Trophoblast cell (in vitro differentiated cells and primary cell): Measurements from ENCODE around the gene ZNF423.

Experiments used
- DNase-seq, 2 donors: peaks; one replicate each; pipeline ENCODE4 v3.0.0-alpha.2; 2016
- H2AFZ ChIP-seq: 2 replicates; pipeline ENCODE4 v1.6.1; 2013; ENCODE audit warnings: low read length, moderate library complexity, mild to moderate bottlenecking; ENCODE audit not compliant: insufficient read depth, poor library complexity
- H2AK5ac ChIP-seq: 2 replicates; pipeline ENCODE4 v1.6.1; 2013; ENCODE audit warnings: mild to moderate bottlenecking, low read length
- H2BK120ac ChIP-seq: 2 replicates; pipeline ENCODE4 v1.6.1; 2013; ENCODE audit warnings: low read length, mild to moderate bottlenecking, moderate library complexity; ENCODE audit not compliant: insufficient read depth, poor library complexity
- H2BK12ac ChIP-seq: 2 replicates; pipeline ENCODE4 v1.6.1; 2013; ENCODE audit warnings: mild to moderate bottlenecking, low read length, moderate library complexity
- H2BK5ac ChIP-seq: 2 replicates; pipeline ENCODE4 v1.6.1; 2013; ENCODE audit warnings: low read length, low read depth, moderate library complexity, mild to moderate bottlenecking; ENCODE audit not compliant: poor library complexity
- H3K14ac ChIP-seq: 2 replicates; pipeline ENCODE4 v1.6.1; 2013; ENCODE audit warnings: mild to moderate bottlenecking, low read length
- H3K18ac ChIP-seq: 2 replicates; pipeline ENCODE4 v1.6.1; 2013; ENCODE audit warnings: mild to moderate bottlenecking, low read length
- H3K23ac ChIP-seq: 2 replicates; pipeline ENCODE4 v1.6.1; 2013; ENCODE audit warnings: low read length
- H3K27ac ChIP-seq: 2 replicates; pipeline ENCODE4 v1.5.1; 2013; ENCODE audit warnings: low read depth, mild to moderate bottlenecking, inconsistent platforms, low read length, moderate library complexity
- H3K27me3 ChIP-seq: 2 replicates; pipeline ENCODE4 v1.6.1; 2013; ENCODE audit warnings: inconsistent platforms, mild to moderate bottlenecking, low read length, moderate library complexity; ENCODE audit not compliant: insufficient read depth
- H3K36me3 ChIP-seq, 2 experiments: 1 replicate in 1 of 2; 2 replicates in 1 of 2; pipeline ENCODE4 v1.6.1; 2013; ENCODE audit warnings: low read length in 2 of 2, mild to moderate bottlenecking in 2 of 2, moderate library complexity in 1 of 2; ENCODE audit not compliant: insufficient read depth in 2 of 2, control insufficient read depth in 1 of 2
- H3K4ac ChIP-seq: 2 replicates; pipeline ENCODE4 v1.6.1; 2013; ENCODE audit warnings: low read depth, mild to moderate bottlenecking, low read length, moderate library complexity
- H3K4me1 ChIP-seq, 2 experiments: 1 replicate in 1 of 2; 2 replicates in 1 of 2; pipeline ENCODE4 v1.6.1; 2013; ENCODE audit warnings: low read length in 2 of 2, mild to moderate bottlenecking in 2 of 2, moderate library complexity in 1 of 2; ENCODE audit not compliant: insufficient read depth in 2 of 2, control insufficient read depth in 1 of 2
- H3K4me2 ChIP-seq: 2 replicates; pipeline ENCODE4 v1.6.1; 2013; ENCODE audit warnings: inconsistent platforms, mild to moderate bottlenecking, low read length, moderate library complexity
- H3K4me3 ChIP-seq: 2 replicates; pipeline ENCODE4 v1.5.1; 2013; ENCODE audit warnings: mild to moderate bottlenecking, low read depth, low read length, inconsistent platforms
- H3K79me1 ChIP-seq: one replicate; pipeline ENCODE4 v1.6.1; 2013; ENCODE audit warnings: low read length
- H3K79me2 ChIP-seq: 2 replicates; pipeline ENCODE4 v1.6.1; 2013; ENCODE audit warnings: low read length, mild to moderate bottlenecking; ENCODE audit not compliant: control insufficient read depth, insufficient read depth, poor library complexity
- H3K9ac ChIP-seq: 2 replicates; pipeline ENCODE4 v1.6.1; 2013; ENCODE audit warnings: mild to moderate bottlenecking, low read length
- H3K9me3 ChIP-seq: 2 replicates; pipeline ENCODE4 v1.6.1; 2013; ENCODE audit warnings: low read depth, mild to moderate bottlenecking, control low read depth, inconsistent platforms, low read length; ENCODE audit not compliant: insufficient read depth
- H4K12ac ChIP-seq: 2 replicates; pipeline ENCODE4 v1.6.1; 2013; ENCODE audit warnings: low read depth, mild to moderate bottlenecking, low read length, moderate library complexity
- H4K8ac ChIP-seq: 2 replicates; pipeline ENCODE4 v1.6.1; 2013; ENCODE audit warnings: low read depth, mild to moderate bottlenecking, low read length, moderate library complexity
- H4K91ac ChIP-seq: one replicate; pipeline ENCODE4 v1.6.1; 2013; ENCODE audit warnings: low read depth, mild to moderate bottlenecking, low read length, moderate library complexity
- WGBS: extraction: QIAGEN DNeasy Blood & Tissue Kit; methylation state at CpG from one replicate; pipeline ENCODE4 v1.1.7; 2013; ENCODE audit warnings: missing lambda C conversion rate; ENCODE audit not compliant: insufficient read length, insufficient coverage; ENCODE audit errors: extremely low coverage; 5-methylcytosine and 5-hydroxymethylcytosine counted together

The ZNF423 gene

GRCh38 chr16:49742428-49743202 is 113.3 kb downstream of the ZNF423 start:
- H3K36me3 ChIP-seq, result no peaks in the 10 kb centered on the region

GRCh38 chr16:49740256-49740655 is 115.7 kb downstream of the ZNF423 start:
- Histone ChIP-seq H3K4me3 (no peak overlapping the region), H3K4ac (no peak overlapping the region), H4K8ac (no peak overlapping the region), H3K36me3 (no peaks in the 10 kb centered on the region), H3K14ac (no peak overlapping the region), H3K23ac (no peak overlapping the region), H2AK5ac (no peak overlapping the region), H3K79me1 (no peaks in the 10 kb centered on the region), H3K4me1 (peaks cover 0 to 2% of the 10 kb centered on the region in 2 experiments), H4K12ac (no peak overlapping the region), H4K91ac (no peak overlapping the region), H2BK5ac (no peak overlapping the region), H2BK12ac (no peak overlapping the region), H3K27me3 (no peaks in the 10 kb centered on the region), H3K27ac (no peak overlapping the region), H3K9me3 (no peaks in the 10 kb centered on the region), H3K9ac (no peak overlapping the region), H3K79me2 (no peaks in the 10 kb centered on the region), H2AFZ (no peak overlapping the region), H3K18ac (no peak overlapping the region), H3K4me2 (no peak overlapping the region), H2BK120ac (no peak overlapping the region)
- WGBS, result no CpG with 5 or more reads among the region's 7 CpGs
- no peak for DNase-seq

More at GRCh38 chr16:49742428-49743202, 113.3 kb downstream of the ZNF423 start:
- Histone ChIP-seq H2AK5ac (no peak overlapping the region), H3K79me2 (no peaks in the 10 kb centered on the region), H3K4me1 (peaks cover 0 to 2% of the 10 kb centered on the region in 2 experiments), H2AFZ (no peak overlapping the region), H3K79me1 (no peaks in the 10 kb centered on the region), H3K27me3 (no peaks in the 10 kb centered on the region), H3K9ac (no peak overlapping the region), H4K91ac (no peak overlapping the region), H3K9me3 (no peaks in the 10 kb centered on the region), H3K4me3 (no peak overlapping the region), H2BK12ac (no peak overlapping the region), H3K18ac (no peak overlapping the region), H2BK5ac (no peak overlapping the region), H3K4me2 (no peak overlapping the region), H3K27ac (no peak overlapping the region), H3K23ac (no peak overlapping the region), H4K8ac (no peak overlapping the region), H3K14ac (no peak overlapping the region), H3K4ac (no peak overlapping the region), H4K12ac (no peak overlapping the region), H2BK120ac (no peak overlapping the region)
- no peak for DNase-seq
- no CpG with 5 or more reads among the region's 19 CpGs for WGBS

- no peaks in the 10 kb centered on the region for H3K36me3 ChIP-seq
- H3K14ac ChIP-seq, result no peak overlapping the region
- no peak overlapping the region for H3K9ac ChIP-seq
- no peak overlapping the region for H3K4ac ChIP-seq
- no peak overlapping the region for H2BK120ac ChIP-seq
- no peak overlapping the region for H2BK12ac ChIP-seq
- no peak overlapping the region for H3K4me3 ChIP-seq
- no peak overlapping the region for H3K4me2 ChIP-seq
- H3K79me1 ChIP-seq, result no peaks in the 10 kb centered on the region
- H2BK5ac ChIP-seq, result no peak overlapping the region
- no peak overlapping the region for H2AK5ac ChIP-seq
- H3K23ac ChIP-seq, result no peak overlapping the region
- H3K9me3 ChIP-seq, result no peaks in the 10 kb centered on the region
- peak in 1 of 2 donors; percentile 25 for DNase-seq
- no peak overlapping the region for H4K8ac ChIP-seq
- H3K4me1 ChIP-seq, result peaks cover 0 to 2% of the 10 kb centered on the region in 2 experiments
- no peaks in the 10 kb centered on the region for H3K79me2 ChIP-seq
- no peak overlapping the region for H4K91ac ChIP-seq
- no peak overlapping the region for H4K12ac ChIP-seq
- no peak overlapping the region for H3K18ac ChIP-seq
- no peak overlapping the region for H3K27ac ChIP-seq
- WGBS, result no CpG with 5 or more reads among the region's 9 CpGs
- no peak overlapping the region for H2AFZ ChIP-seq
- no peaks in the 10 kb centered on the region for H3K27me3 ChIP-seq
Measured at GRCh38 chr16:49739381-49739780, 116.5 kb downstream of the ZNF423 start.

GRCh38 chr16:49738832-49739231 is 117.1 kb downstream of the ZNF423 start:
- Histone ChIP-seq H4K12ac (no peak overlapping the region), H4K8ac (no peak overlapping the region), H3K27me3 (no peaks in the 10 kb centered on the region), H3K4me2 (no peak overlapping the region), H3K4me1 (no peaks in the 10 kb centered on the region), H3K9ac (no peak overlapping the region), H3K79me2 (no peaks in the 10 kb centered on the region), H3K9me3 (no peaks in the 10 kb centered on the region), H3K4me3 (no peak overlapping the region), H3K36me3 (no peaks in the 10 kb centered on the region), H4K91ac (no peak overlapping the region), H3K27ac (no peak overlapping the region), H3K23ac (no peak overlapping the region), H3K4ac (no peak overlapping the region), H3K14ac (no peak overlapping the region), H2AFZ (no peak overlapping the region), H2AK5ac (no peak overlapping the region), H2BK120ac (no peak overlapping the region), H3K18ac (no peak overlapping the region), H2BK5ac (no peak overlapping the region), H3K79me1 (no peaks in the 10 kb centered on the region), H2BK12ac (no peak overlapping the region)
- no CpG with 5 or more reads among the region's 3 CpGs for WGBS
- DNase-seq, result no peak
